ENCODE measurements around the gene ARHGAP42.

The ARHGAP42 gene

GRCh38 chr11:100675115-100675650 is 11.9 kb upstream of the ARHGAP42 start:
- ATAC-seq: no peak

GRCh38 chr11:100676901-100677300 is 10.2 kb upstream of the ARHGAP42 start:
- TF ChIP-seq, protein P1, sequence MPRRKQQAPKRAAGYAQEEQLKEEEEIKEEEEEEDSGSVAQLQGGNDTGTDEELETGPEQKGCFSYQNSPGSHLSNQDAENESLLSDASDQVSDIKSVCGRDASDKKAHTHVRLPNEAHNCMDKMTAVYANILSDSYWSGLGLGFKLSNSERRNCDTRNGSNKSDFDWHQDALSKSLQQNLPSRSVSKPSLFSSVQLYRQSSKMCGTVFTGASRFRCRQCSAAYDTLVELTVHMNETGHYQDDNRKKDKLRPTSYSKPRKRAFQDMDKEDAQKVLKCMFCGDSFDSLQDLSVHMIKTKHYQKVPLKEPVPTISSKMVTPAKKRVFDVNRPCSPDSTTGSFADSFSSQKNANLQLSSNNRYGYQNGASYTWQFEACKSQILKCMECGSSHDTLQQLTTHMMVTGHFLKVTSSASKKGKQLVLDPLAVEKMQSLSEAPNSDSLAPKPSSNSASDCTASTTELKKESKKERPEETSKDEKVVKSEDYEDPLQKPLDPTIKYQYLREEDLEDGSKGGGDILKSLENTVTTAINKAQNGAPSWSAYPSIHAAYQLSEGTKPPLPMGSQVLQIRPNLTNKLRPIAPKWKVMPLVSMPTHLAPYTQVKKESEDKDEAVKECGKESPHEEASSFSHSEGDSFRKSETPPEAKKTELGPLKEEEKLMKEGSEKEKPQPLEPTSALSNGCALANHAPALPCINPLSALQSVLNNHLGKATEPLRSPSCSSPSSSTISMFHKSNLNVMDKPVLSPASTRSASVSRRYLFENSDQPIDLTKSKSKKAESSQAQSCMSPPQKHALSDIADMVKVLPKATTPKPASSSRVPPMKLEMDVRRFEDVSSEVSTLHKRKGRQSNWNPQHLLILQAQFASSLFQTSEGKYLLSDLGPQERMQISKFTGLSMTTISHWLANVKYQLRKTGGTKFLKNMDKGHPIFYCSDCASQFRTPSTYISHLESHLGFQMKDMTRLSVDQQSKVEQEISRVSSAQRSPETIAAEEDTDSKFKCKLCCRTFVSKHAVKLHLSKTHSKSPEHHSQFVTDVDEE (CRISPR knock-in tag; IDR thresholded peaks at IDR 0.05): no peak
- TF ChIP-seq ZFP3 (CRISPR knock-in tag; IDR thresholded peaks at IDR 0.05) (no peak), ARNTL (CRISPR knock-in tag; IDR thresholded peaks at IDR 0.05; ENCODE audit: borderline replicate concordance, low read depth) (no peak), ZNF70 (CRISPR knock-in tag; IDR thresholded peaks at IDR 0.05) (no peak), ZNF565 (CRISPR knock-in tag; conservative IDR thresholded peaks at IDR 0.05; ENCODE audit: low read depth) (no peak), CSDC2 (CRISPR knock-in tag; IDR thresholded peaks at IDR 0.05) (no peak), RARB (CRISPR knock-in tag; IDR thresholded peaks at IDR 0.05) (no peak), CREB5 (CRISPR knock-in tag; IDR thresholded peaks at IDR 0.05; ENCODE audit: low read depth) (no peak), CSRNP3 (CRISPR knock-in tag; IDR thresholded peaks at IDR 0.05) (no peak)
- no peak for ATAC-seq

More at GRCh38 chr11:100675115-100675650, 11.9 kb upstream of the ARHGAP42 start:
- TF ChIP-seq ARNTL (CRISPR knock-in tag; IDR thresholded peaks at IDR 0.05; ENCODE audit: borderline replicate concordance, low read depth): no peak
- TF ChIP-seq ZFP3 (CRISPR knock-in tag; IDR thresholded peaks at IDR 0.05): no peak
- no peak for TF ChIP-seq ZC3H10 (CRISPR knock-in tag; IDR thresholded peaks at IDR 0.05)
- no peak for TF ChIP-seq CREB5 (CRISPR knock-in tag; IDR thresholded peaks at IDR 0.05; ENCODE audit: low read depth)
- TF ChIP-seq ZNF8 (CRISPR knock-in tag; IDR thresholded peaks at IDR 0.05): no peak
- TF ChIP-seq ZNF70 (CRISPR knock-in tag; IDR thresholded peaks at IDR 0.05): no peak
- TF ChIP-seq, protein P2, sequence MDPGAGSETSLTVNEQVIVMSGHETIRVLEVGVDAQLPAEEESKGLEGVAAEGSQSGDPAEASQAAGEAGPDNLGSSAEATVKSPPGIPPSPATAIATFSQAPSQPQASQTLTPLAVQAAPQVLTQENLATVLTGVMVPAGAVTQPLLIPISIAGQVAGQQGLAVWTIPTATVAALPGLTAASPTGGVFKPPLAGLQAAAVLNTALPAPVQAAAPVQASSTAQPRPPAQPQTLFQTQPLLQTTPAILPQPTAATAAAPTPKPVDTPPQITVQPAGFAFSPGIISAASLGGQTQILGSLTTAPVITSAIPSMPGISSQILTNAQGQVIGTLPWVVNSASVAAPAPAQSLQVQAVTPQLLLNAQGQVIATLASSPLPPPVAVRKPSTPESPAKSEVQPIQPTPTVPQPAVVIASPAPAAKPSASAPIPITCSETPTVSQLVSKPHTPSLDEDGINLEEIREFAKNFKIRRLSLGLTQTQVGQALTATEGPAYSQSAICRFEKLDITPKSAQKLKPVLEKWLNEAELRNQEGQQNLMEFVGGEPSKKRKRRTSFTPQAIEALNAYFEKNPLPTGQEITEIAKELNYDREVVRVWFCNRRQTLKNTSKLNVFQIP (CRISPR knock-in tag; IDR thresholded peaks at IDR 0.05; ENCODE audit: borderline replicate concordance, low read depth): no peak
- TF ChIP-seq RARB (CRISPR knock-in tag; IDR thresholded peaks at IDR 0.05): no peak
- TF ChIP-seq, protein P1 (CRISPR knock-in tag; IDR thresholded peaks at IDR 0.05): no peak
- no peak for TF ChIP-seq SNAI2 (CRISPR knock-in tag; IDR thresholded peaks at IDR 0.05)
- TF ChIP-seq OSR1 (CRISPR knock-in tag; IDR thresholded peaks at IDR 0.05): no peak

DNA sequence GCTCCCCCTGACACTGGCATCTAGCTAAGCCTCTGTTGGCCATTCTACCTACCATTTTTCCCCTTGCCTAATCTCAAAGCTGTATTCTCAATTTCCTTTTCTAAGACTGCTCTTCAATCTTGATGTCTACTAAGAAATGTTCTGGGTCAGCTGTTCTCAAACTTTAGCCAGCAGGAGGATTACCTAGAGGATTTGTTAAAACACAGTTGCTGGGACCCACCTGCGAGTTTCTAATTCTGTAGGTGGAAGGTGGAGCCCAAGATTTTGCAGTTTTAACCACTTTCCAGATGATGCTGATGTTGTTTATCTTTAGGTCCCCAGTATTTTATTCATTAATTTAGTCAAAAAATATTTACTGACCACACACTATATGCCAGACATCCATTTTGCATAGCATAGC is 9.3 kb upstream of the ARHGAP42 start:
- no peak for ATAC-seq
- TF ChIP-seq CREB5 (CRISPR knock-in tag; IDR thresholded peaks at IDR 0.05; ENCODE audit: low read depth) (no peak), RARB (CRISPR knock-in tag; IDR thresholded peaks at IDR 0.05) (no peak), ESRRG (CRISPR knock-in tag; IDR thresholded peaks at IDR 0.05) (no peak), CSRNP3 (CRISPR knock-in tag; IDR thresholded peaks at IDR 0.05) (no peak), OSR1 (CRISPR knock-in tag; IDR thresholded peaks at IDR 0.05) (no peak), GLIS3 (CRISPR knock-in tag; IDR thresholded peaks at IDR 0.05) (no peak), ISL1 (CRISPR knock-in tag; IDR thresholded peaks at IDR 0.05) (no peak)
- TF ChIP-seq, protein P2 (CRISPR knock-in tag; IDR thresholded peaks at IDR 0.05; ENCODE audit: borderline replicate concordance, low read depth): no peak
